ENCODE measurements around the gene VAT1. TPM values are rescaled to one million over a fixed set of nuclear protein-coding genes. Genes with fewer than 3 reads are reported as not detected.

VAT1 gene
- total RNA-seq, 4 donors from 2014 or later: 209 to 329 (median 254) TPM

DNA sequence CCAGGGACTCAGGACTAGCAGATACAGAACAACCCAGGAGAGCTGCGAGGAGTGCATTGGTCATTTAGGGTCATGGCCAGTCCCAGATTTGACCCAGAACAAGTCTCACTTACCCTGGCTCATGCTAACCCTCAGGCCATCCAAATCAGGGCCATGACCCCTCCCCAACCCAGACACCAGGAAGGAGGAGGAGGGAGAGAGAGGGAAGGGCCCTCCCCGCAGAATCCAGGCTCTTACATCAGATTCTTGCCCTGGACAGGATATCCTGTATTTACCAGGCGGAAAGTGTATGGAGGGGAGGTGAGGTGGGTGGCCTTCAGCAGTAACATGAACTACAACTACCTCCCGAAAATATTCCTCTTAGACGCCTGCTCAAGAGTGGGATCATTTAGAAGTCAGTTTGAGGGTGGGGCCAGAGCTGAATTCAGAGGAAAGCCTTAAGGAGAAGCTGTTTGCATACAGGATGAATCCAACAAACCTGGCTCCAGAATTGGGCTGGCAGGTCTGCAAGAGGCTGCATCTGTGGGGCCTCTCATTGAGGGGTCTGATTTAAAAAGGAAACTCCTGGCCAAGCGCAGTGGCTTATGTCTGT, 2.1 kb downstream of the VAT1 start:
- TF ChIP-seq POLR2A (IDR thresholded peaks at IDR 0.05): no peak
- TF ChIP-seq, protein P1, sequence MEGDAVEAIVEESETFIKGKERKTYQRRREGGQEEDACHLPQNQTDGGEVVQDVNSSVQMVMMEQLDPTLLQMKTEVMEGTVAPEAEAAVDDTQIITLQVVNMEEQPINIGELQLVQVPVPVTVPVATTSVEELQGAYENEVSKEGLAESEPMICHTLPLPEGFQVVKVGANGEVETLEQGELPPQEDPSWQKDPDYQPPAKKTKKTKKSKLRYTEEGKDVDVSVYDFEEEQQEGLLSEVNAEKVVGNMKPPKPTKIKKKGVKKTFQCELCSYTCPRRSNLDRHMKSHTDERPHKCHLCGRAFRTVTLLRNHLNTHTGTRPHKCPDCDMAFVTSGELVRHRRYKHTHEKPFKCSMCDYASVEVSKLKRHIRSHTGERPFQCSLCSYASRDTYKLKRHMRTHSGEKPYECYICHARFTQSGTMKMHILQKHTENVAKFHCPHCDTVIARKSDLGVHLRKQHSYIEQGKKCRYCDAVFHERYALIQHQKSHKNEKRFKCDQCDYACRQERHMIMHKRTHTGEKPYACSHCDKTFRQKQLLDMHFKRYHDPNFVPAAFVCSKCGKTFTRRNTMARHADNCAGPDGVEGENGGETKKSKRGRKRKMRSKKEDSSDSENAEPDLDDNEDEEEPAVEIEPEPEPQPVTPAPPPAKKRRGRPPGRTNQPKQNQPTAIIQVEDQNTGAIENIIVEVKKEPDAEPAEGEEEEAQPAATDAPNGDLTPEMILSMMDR (IDR thresholded peaks at IDR 0.05): no peak
- no peak for DNase-seq (ENCODE audit: low spot score in 2 of 2)
- intact Hi-C loops (cut with DNase I; ENCODE audit: low total_unique reads): loop anchor here (10.0 kb wide), 1 partner anchor 295 kb away; no protein-coding TSS in a partner anchor
- no peak overlapping the region for H3K4me3 ChIP-seq (ENCODE audit: low read depth, poor library complexity, severe bottlenecking)
- 51 to 62% methylated on average over 6 of the region's 6 CpGs for whole genome bisulfite sequencing, 2 donors

DNA sequence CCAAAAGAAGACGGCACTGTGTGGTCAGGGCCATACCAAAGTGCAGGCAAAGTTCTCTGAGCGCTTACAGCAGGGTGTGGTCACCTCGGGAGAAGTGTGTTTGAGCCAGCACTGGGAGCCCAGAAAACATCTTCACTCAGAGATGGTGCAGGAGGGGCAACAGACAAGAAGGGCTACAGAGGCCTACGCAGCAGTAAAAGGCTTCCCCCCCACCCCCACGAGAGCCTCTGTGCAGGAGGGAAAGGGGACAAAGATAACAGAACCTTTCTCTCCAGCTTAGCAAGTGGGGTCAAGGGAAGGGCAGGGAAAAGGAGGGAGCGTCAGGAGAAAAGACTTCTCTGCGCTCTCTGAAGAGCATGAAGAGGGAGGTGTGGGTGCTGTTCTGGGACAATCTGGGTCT, 2.8 kb downstream of the VAT1 start:
- WGBS, 2 donors: 21 to 28% methylated on average over 7 of the region's 7 CpGs
- no peak for TF ChIP-seq POLR2A (IDR thresholded peaks at IDR 0.05)
- TF ChIP-seq, protein P1 (IDR thresholded peaks at IDR 0.05): no peak
- no peak for DNase-seq (ENCODE audit: low spot score in 2 of 2)
- no peak overlapping the region for H3K4me3 ChIP-seq (ENCODE audit: low read depth, poor library complexity, severe bottlenecking)
- intact Hi-C loops (cut with DNase I; ENCODE audit: low total_unique reads): no loop called here

DNA sequence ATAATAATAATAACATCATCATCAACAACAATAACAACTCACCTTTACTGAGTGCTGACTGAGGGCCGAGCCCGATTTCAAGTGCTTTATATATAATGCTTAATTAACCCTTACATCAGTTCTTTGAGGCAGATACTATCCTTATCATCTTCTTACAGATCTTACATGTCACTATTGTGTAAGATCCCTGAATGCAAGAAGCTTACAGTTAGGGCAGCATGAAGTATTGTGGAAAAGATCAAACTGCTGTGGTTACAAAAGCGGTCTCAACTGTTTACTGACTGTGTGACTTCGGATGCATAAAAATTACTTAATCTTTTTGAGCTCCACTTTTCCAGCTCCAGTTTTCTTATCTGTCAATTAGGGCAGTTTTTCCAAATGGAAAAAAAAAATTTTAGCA, 3.3 kb downstream of the VAT1 start:
- H3K4me3 ChIP-seq (ENCODE audit: low read depth, poor library complexity, severe bottlenecking): no peak overlapping the region
- WGBS, 2 donors: 39 to 41% methylated on average over 4 of the region's 4 CpGs
- no peak for TF ChIP-seq POLR2A (IDR thresholded peaks at IDR 0.05)
- DNase-seq (ENCODE audit: low spot score in 2 of 2): no peak
- intact Hi-C loops (cut with DNase I; ENCODE audit: low total_unique reads): no loop called here

DNA sequence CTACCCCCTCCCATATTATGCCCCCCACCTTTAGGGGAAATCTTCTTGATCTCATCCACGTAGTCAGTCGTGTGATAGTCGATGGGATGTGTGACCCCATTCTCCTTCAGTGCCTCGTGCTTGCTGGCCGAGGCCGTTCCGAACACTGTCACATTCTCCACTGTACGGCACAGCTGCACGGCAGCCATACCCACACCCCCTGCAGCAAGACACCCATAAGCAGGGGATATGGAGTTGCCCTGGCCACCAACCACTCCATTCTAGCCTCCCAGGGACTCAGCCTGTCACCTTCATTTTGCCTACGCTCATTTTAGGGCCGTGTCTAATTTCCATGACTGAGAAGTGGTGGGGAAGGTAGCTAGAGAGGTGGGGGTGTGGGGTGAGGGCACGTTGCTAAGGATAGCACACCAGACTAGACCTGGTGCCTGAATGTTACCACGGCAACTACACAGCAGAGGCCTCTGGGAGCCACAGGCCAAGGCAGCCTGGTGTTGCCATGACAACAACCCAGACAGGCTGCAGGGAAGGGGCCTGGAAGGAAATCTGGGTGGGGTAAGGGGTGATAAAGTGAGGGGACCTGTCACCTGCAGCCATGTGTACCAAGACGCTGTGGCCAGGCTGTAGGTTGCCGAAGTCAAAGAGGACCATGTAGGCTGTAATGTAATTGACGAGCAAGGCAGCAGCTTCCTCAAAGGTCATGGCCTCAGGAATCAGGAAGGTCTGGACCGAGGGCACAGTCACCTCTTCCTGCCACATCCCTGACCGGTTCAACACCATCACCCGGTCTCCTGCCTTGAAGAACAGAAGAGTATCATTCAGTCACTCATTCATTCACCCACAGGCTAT, 4.0 kb downstream of the VAT1 start:
- WGBS, 2 donors: 72 to 73% methylated on average over 19 of the region's 19 CpGs
- H3K4me3 ChIP-seq (ENCODE audit: low read depth, poor library complexity, severe bottlenecking): no peak overlapping the region
- intact Hi-C loops (cut with DNase I; ENCODE audit: low total_unique reads): no loop called here
- TF ChIP-seq POLR2A (IDR thresholded peaks at IDR 0.05): no peak
- TF ChIP-seq, protein P1 (IDR thresholded peaks at IDR 0.05): no peak
- no peak for DNase-seq (ENCODE audit: low spot score in 2 of 2)

DNA sequence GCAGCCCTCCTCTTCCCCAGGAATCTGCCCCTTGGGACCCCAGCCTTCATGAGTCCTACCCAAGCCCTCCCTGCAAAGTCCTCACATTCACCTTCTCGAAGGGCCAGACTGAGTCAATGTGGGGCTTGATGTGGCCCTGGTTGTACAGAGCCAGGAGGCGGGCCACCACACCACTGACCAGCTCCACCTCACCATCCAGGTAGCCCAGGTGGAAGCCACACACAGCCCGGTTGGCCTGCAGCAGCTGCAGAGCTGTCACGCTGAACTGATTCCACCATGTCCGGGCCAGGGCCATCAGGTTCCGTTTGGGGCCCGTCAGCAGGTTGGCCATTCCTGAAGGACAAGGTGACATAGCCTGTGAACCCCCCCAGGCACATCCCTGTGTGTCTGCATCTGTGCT, 6.0 kb downstream of the VAT1 start:
- H3K4me3 ChIP-seq (ENCODE audit: low read depth, poor library complexity, severe bottlenecking): no peak overlapping the region
- 90 to 91% methylated on average over 4 to 6 of the region's 7 CpGs for WGBS, 2 donors
- intact Hi-C loops (cut with DNase I; ENCODE audit: low total_unique reads): no loop called here
- TF ChIP-seq, protein P1 (IDR thresholded peaks at IDR 0.05): no peak
- no peak for TF ChIP-seq POLR2A (IDR thresholded peaks at IDR 0.05)
- no peak for DNase-seq (ENCODE audit: low spot score in 2 of 2)

DNA sequence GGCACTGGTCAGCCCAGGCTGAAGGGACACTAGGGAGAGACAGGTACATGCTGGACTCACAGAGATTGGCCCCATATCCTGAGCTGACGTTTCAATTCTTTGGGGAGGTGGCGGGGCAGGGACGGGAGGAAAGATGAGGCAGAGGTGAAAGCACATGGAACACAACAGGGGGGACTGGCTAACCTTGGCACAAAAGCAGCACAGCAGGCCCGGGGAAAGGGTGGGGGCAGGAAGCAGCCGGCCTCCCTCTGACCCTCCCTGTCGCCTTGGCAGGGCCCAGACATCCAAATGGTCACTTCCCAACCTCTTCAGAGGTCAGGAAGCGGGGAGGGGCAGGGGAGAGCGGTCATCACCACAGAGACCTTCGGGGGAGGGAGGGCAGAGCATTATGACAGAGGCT, 6.6 kb downstream of the VAT1 start:
- WGBS, 2 donors: 46 to 56% methylated on average over 9 of the region's 9 CpGs
- DNase-seq (ENCODE audit: low spot score in 2 of 2): peak in 1 of 2 donors; percentile 89
- H3K4me3 ChIP-seq (ENCODE audit: low read depth, poor library complexity, severe bottlenecking): no peak overlapping the region
- intact Hi-C loops (cut with DNase I; ENCODE audit: low total_unique reads): no loop called here
- TF ChIP-seq POLR2A (IDR thresholded peaks at IDR 0.05): no peak
- TF ChIP-seq, protein P1 (IDR thresholded peaks at IDR 0.05): no peak

Data from lower leg skin (tissue), 4 donors.